B cell (primary cell): ENCODE results near the gene TALDO1. TPM values are rescaled to one million over a fixed set of nuclear protein-coding genes. Genes with fewer than 3 reads are reported as not detected.

Source experiments
- ATAC-seq: fragments of 200-7000 bp; cut with Tn5 transposase; one replicate; pipeline ENCODE4 v1.10.0; 2021; ENCODE audit warnings: low read depth, mild to moderate bottlenecking, moderate number of reproducible peaks, moderate library complexity
- CTCF ChIA-PET: fragments of 350-600 bp; sonication (Branson Sonifier 250); formaldehyde crosslinking; loops from one replicate; lab custom pipeline; 2021; ENCODE audit warnings: antibody characterized with exemption, inconsistent platforms; lab: Charles Lee
- POLR2A ChIA-PET: fragments of 350-600 bp; sonication (Branson Sonifier 250); formaldehyde crosslinking; loops from one replicate; lab custom pipeline; 2021; ENCODE audit warnings: antibody characterized with exemption; lab: Charles Lee
- DNase-seq: peaks from one replicate; pipeline ENCODE4 v3.0.0; 2013
- H2AFZ ChIP-seq: 2 replicates; pipeline ENCODE4 v1.6.1; 2012; ENCODE audit warnings: mild to moderate bottlenecking, low read depth, low read length; ENCODE audit not compliant: insufficient read depth, poor library complexity, severe bottlenecking
- H3K27ac ChIP-seq, 2 donors: 1 replicate in 1 of 2; 2 replicates in 1 of 2; pipeline ENCODE4 v1.5.1; 2012 to 2013; ENCODE audit warnings: low read length in 2 of 2, mild to moderate bottlenecking in 2 of 2, moderate library complexity in 1 of 2
- H3K27me3 ChIP-seq, 4 experiments: fragments of 200-600 bp in 1 of 4; sonication (generic) in 1 of 4; replicated peaks in 1 of 4; 1 replicate in 2 of 4; 2 replicates in 2 of 4; pipeline versions ENCODE4 v1.6.1 to v1.7.0; 2013 to 2016; ENCODE audit warnings: low read length in 3 of 4, mild to moderate bottlenecking in 2 of 4, mixed read lengths in 1 of 4, moderate library complexity in 1 of 4; ENCODE audit not compliant: insufficient read depth in 4 of 4, control insufficient read depth in 3 of 4; ENCODE audit errors: control extremely low read depth in 1 of 4
- H3K36me3 ChIP-seq, 2 experiments: replicated peaks in 1 of 2; 1 replicate in 1 of 2; 2 replicates in 1 of 2; pipeline versions ENCODE4 v1.6.1 to v1.7.1; 2013; ENCODE audit warnings: low read length in 1 of 2; ENCODE audit not compliant: insufficient read depth in 2 of 2, control insufficient read depth in 1 of 2; ENCODE audit errors: control extremely low read depth in 1 of 2, extremely low read depth in 1 of 2
- H3K4me1 ChIP-seq, 2 donors: fragments of 200-600 bp in 1 of 2; sonication (generic) in 1 of 2; 1 replicate in 1 of 2; 2 replicates in 1 of 2; pipeline versions ENCODE4 v1.5.1 to v1.6.1; 2013 to 2017; ENCODE audit warnings: low read length in 2 of 2; ENCODE audit not compliant: control insufficient read depth in 2 of 2, insufficient read depth in 2 of 2
- H3K4me2 ChIP-seq: replicated peaks from 2 replicates; pipeline ENCODE3; 2012; ENCODE audit warnings: mild to moderate bottlenecking, low read depth, low read length; ENCODE audit not compliant: poor library complexity, severe bottlenecking
- H3K4me3 ChIP-seq, 5 experiments: fragments of 200-600 bp in 1 of 5; sonication (generic) in 1 of 5; 1 replicate in 3 of 5; 2 replicates in 2 of 5; pipeline versions ENCODE4 v1.5.1 to v1.7.0; 2011 to 2016; ENCODE audit warnings: low read length in 4 of 5, mild to moderate bottlenecking in 4 of 5, low read depth in 2 of 5, control low read depth in 1 of 5, moderate library complexity in 1 of 5; ENCODE audit not compliant: insufficient read depth in 1 of 5; ENCODE audit errors: control extremely low read depth in 1 of 5, extremely low read depth in 1 of 5
- H3K79me2 ChIP-seq: fragments of 200-600 bp; sonication (generic); one replicate; pipeline ENCODE4 v1.6.0; 2016; ENCODE audit warnings: low read length; ENCODE audit not compliant: control insufficient read depth, insufficient read depth
- H3K9ac ChIP-seq: fragments of 200-600 bp; sonication (generic); 2 replicates; pipeline ENCODE4 v1.6.1; 2017; ENCODE audit warnings: mild to moderate bottlenecking, low read length, moderate library complexity
- H3K9me3 ChIP-seq, 3 donors: one replicate each; pipeline versions ENCODE4 v1.6.1 to v1.7.1; 2013; ENCODE audit warnings: low read length in 2 of 3; ENCODE audit not compliant: control insufficient read depth in 2 of 3, insufficient read depth in 1 of 3; ENCODE audit errors: control extremely low read depth in 1 of 3
- H4K20me1 ChIP-seq: 2 replicates; pipeline ENCODE4 v1.6.0; 2012; ENCODE audit warnings: mild to moderate bottlenecking, low read length; ENCODE audit not compliant: insufficient read depth, control insufficient read depth, poor library complexity, severe bottlenecking
- H3K27ac Mint-ChIP-seq: one replicate; pipeline ENCODE4 v1.8.0; 2021; ENCODE audit warnings: mixed read lengths
- H3K27me3 Mint-ChIP-seq: one replicate; pipeline ENCODE4 v1.8.0; 2021; ENCODE audit warnings: mixed read lengths
- H3K4me1 Mint-ChIP-seq: one replicate; pipeline ENCODE4 v1.8.0; 2021; ENCODE audit warnings: mixed read lengths
- H3K4me3 Mint-ChIP-seq: one replicate; pipeline ENCODE4 v1.8.0; 2021; ENCODE audit warnings: mixed read lengths
- H3K9me3 Mint-ChIP-seq: one replicate; pipeline ENCODE4 v1.8.0; 2022; ENCODE audit warnings: mixed read lengths; ENCODE audit not compliant: insufficient read depth
- EZH2 ChIP-seq: IDR thresholded peaks from 2 replicates; pipeline ENCODE4 v1.6.1; 2012; ENCODE audit warnings: borderline replicate concordance, low read depth, mild to moderate bottlenecking, moderate library complexity, low read length; ENCODE audit not compliant: insufficient read depth, poor library complexity, severe bottlenecking
- WGBS: methylation state at CpG from one replicate; pipeline ENCODE4 v1.1.5; 2013; ENCODE audit warnings: missing lambda C conversion rate; ENCODE audit not compliant: insufficient coverage; 5-methylcytosine and 5-hydroxymethylcytosine counted together
- intact Hi-C: fragments of 100-400 bp; cut with micrococcal nuclease; formaldehyde crosslinking; loops from one replicate; pipeline ENCODE4 v1.10.0; 2022
- polyA plus RNA-seq: library from polyadenylated mRNA; depleted of rRNA; stranded (reverse); fragments of >200 nt; gene quantifications from 2 replicates; pipeline ENCODE4 v1.2.3, GENCODE V29; 2012
- total RNA-seq, 2 donors: library from RNA; stranded (reverse); fragments of 120-200 nt in 1 of 2; gene quantifications; 1 replicate in 1 of 2; 2 replicates in 1 of 2; pipeline versions ENCODE4 v1.2.3 to v1.2.4, GENCODE V29; 2013 to 2022
- TF ChIP-seq, protein P1 (sequence below): fragments of 200-600 bp; IDR thresholded peaks from one replicate; pipeline ENCODE4 v1.8.0; 2022; ENCODE audit warnings: antibody characterized with exemption, mild to moderate bottlenecking

Gene TALDO1
- total and polyA plus RNA-seq, 2 donors (not counting 1 experiment from before 2014, with no cell fraction given) = 82.4 to 116 TPM

DNA sequence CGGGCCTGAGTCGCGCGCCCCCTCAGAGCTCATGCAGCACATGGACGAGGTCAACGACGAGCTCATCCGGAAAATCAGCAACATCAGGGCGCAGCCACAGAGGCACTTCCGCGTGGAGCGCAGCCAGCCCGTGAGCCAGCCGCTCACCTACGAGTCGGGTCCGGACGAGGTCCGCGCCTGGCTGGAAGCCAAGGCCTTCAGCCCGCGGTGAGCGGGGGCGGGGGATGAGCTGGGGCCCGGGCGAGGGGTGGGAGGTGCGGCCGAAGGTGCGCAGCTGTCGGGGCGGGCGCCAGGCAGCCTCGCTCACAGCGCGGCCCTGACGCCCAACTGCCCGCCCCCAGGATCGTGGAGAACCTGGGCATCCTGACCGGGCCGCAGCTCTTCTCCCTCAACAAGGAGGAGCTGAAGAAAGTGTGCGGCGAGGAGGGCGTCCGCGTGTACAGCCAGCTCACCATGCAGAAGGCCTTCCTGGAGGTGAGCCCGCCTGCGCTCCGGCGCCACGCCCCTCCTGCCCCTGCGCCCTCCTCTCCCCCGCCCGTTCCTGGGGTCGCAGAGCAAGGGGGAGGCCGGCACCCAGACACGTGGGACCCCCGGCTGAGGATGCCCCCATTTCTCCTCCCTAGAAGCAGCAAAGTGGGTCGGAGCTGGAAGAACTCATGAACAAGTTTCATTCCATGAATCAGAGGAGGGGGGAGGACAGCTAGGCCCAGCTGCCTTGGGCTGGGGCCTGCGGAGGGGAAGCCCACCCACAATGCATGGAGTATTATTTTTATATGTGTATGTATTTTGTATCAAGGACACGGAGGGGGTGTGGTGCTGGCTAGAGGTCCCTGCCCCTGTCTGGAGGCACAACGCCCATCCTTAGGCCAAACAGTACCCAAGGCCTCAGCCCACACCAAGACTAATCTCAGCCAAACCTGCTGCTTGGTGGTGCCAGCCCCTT is 20.7 kb upstream of the TALDO1 start:
- Histone ChIP-seq H3K9me3 (no peaks in the 10 kb centered on the region), H3K4me2 (peak overlapping the region; percentile 94), H2AFZ (peak overlapping the region; percentile 83), H3K4me1 (peaks cover 22 to 43% of the 10 kb centered on the region in 2 donors), H3K79me2 (no peaks in the 10 kb centered on the region), H3K27ac (no peak overlapping the region), H3K36me3 (no peaks in the 10 kb centered on the region), H3K4me3 (peak overlapping the region in 4 of 5 experiments; percentile 17 to 53 (median 42)), H3K9ac (peak overlapping the region; percentile 57), H4K20me1 (peaks cover 9% of the 10 kb centered on the region), H3K27me3 (peaks cover 0 to 33% (median 0%) of the 10 kb centered on the region in 4 experiments)
- H3K9me3 Mint-ChIP-seq = no peaks in the 10 kb centered on the region
- H3K27me3 Mint-ChIP-seq = peaks cover 5% of the 10 kb centered on the region
- H3K4me1 Mint-ChIP-seq = peaks cover 21% of the 10 kb centered on the region
- TF ChIP-seq EZH2 = no peak
- TF ChIP-seq, protein P1, sequence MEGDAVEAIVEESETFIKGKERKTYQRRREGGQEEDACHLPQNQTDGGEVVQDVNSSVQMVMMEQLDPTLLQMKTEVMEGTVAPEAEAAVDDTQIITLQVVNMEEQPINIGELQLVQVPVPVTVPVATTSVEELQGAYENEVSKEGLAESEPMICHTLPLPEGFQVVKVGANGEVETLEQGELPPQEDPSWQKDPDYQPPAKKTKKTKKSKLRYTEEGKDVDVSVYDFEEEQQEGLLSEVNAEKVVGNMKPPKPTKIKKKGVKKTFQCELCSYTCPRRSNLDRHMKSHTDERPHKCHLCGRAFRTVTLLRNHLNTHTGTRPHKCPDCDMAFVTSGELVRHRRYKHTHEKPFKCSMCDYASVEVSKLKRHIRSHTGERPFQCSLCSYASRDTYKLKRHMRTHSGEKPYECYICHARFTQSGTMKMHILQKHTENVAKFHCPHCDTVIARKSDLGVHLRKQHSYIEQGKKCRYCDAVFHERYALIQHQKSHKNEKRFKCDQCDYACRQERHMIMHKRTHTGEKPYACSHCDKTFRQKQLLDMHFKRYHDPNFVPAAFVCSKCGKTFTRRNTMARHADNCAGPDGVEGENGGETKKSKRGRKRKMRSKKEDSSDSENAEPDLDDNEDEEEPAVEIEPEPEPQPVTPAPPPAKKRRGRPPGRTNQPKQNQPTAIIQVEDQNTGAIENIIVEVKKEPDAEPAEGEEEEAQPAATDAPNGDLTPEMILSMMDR = no peak
- ChIA-PET POLR2A (interaction anchor here (0.6 to 8.2 kb wide), 4 partner anchors 31 to 312 kb away, joined by 3 to 105 read pairs (median 4); partner anchors contain the start of genes DEAF1, HRAS, SIGIRR and TMEM80), CTCF (interaction anchor here (0.7 to 8.2 kb wide), 25 partner anchors 11 to 476 kb away, joined by 3 to 104 read pairs (median 4); partner anchors contain the start of genes DEAF1, GATD1, IRF7 and LMNTD2)
- intact Hi-C loops = loop anchor here (5.0 to 10.0 kb wide), 2 partner anchors 71 to 112 kb away; partner anchors contain the start of genes IRF7 and SLC25A22
- H3K27ac Mint-ChIP-seq = peak overlapping the region; percentile 41
- ATAC-seq (peak; percentile 13), DNase-seq (peak; percentile 66)
- WGBS = 11% methylated on average over 51 of the region's 61 CpGs
- peak overlapping the region; percentile 74 for H3K4me3 Mint-ChIP-seq
